22Rv1 (cell line): ENCODE data around the gene DEAF1.

Source experiments
- H3K27ac ChIP-seq: fragments of 450-650 bp; 2 replicates; pipeline ENCODE4 v1.5.1; 2017
- ZFX ChIP-seq: fragments of 450-650 bp; IDR thresholded peaks from 2 replicates; pipeline ENCODE4 v1.6.1; 2017; ENCODE audit warnings: antibody characterized with exemption, borderline replicate concordance
- TF ChIP-seq, protein P1 (sequence below): fragments of 450-650 bp; IDR thresholded peaks from 2 replicates; pipeline ENCODE4 v1.5.1; 2017; ENCODE audit warnings: mild to moderate bottlenecking

The DEAF1 gene

DNA sequence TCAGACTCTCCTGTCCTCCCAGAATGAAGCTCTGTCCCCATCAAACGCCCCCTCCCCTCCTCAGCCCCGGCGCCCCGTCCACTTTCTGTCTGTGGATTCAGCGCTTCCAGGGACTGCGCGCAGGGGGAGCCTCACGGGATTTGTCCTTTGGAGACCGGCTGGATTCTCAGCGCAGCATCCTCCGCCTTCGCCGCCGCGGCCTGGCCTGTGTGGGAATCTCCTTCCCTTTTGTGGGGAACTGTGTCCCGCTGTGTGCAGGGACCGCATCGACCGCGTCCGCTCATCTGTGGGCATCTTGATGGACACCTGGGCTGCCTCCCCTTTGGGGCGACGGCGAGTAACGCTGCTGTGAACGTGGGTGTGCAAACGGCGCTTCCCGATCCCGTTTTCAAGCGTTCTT is 67.0 kb downstream of the DEAF1 start:
- no peak overlapping the region for H3K27ac ChIP-seq
- TF ChIP-seq, protein P1, sequence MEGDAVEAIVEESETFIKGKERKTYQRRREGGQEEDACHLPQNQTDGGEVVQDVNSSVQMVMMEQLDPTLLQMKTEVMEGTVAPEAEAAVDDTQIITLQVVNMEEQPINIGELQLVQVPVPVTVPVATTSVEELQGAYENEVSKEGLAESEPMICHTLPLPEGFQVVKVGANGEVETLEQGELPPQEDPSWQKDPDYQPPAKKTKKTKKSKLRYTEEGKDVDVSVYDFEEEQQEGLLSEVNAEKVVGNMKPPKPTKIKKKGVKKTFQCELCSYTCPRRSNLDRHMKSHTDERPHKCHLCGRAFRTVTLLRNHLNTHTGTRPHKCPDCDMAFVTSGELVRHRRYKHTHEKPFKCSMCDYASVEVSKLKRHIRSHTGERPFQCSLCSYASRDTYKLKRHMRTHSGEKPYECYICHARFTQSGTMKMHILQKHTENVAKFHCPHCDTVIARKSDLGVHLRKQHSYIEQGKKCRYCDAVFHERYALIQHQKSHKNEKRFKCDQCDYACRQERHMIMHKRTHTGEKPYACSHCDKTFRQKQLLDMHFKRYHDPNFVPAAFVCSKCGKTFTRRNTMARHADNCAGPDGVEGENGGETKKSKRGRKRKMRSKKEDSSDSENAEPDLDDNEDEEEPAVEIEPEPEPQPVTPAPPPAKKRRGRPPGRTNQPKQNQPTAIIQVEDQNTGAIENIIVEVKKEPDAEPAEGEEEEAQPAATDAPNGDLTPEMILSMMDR, result no peak
- TF ChIP-seq ZFX, result no peak

DNA sequence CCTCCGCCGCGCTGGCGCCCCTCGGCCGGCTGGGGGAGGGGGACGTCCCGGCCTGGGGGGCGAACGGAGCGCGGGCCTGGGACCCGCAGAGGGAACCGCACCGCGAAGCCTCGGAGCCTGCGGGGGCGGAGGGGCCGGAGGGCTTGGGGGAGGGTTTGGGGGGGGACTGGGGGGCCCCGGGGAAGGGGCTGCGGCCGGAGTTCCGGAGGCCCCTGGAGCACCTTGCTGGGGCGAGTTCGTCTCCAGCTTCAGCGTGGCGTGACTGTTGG is 67.8 kb downstream of the DEAF1 start:
- TF ChIP-seq, protein P1, result no peak
- H3K27ac ChIP-seq, result no peak overlapping the region

DNA sequence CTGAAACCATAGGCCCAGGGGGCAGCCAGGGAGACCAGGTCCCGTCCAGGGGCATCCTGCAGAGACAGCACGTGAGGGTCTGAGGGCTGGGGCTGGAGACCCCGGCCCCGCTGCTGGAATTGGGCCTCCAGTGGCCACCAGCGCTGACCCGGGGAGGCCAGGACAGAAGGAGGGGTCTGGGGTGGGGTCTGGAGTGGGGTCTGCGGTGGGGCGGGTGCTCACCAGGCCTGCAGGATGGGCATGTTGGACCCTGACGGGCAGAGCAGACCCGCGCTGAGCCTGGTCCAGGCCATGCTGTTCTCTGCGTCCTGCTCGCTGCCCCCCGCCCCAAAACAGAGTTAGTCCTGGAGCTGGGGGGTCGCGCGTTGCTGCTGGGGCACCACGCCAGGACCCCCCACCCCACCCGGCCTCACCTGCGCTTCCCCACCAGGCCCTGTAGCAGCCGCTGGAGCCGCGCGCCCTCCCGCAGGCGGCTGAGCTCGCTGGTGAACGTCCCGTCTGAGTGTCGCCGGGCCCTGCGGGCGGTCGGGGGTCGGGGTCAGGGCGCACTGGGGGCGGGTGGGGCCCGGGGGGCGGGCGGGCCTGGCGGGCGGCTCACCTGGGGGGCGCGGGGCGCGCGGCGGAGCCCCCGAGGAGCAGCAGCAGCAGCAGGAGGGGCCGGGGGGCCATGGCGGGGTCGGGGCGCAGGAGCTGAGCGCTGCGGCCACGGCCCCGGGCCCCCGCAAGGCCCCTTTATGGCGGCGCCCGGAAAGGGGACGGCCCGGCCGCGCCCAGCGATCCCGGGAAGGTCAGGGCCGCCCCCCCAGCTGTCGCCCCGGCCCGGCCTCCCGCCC is 68.3 kb downstream of the DEAF1 start, which contains the start of gene SCT:
TSS of gene SCT (minus strand) at position 707 of the 833 bp plus-strand sequence. CDS start at position 669, 38 bp downstream.
- H3K27ac ChIP-seq, result no peak within 1 kb of the TSS
- TF ChIP-seq, protein P1, result no peak
- no peak for TF ChIP-seq ZFX

DNA sequence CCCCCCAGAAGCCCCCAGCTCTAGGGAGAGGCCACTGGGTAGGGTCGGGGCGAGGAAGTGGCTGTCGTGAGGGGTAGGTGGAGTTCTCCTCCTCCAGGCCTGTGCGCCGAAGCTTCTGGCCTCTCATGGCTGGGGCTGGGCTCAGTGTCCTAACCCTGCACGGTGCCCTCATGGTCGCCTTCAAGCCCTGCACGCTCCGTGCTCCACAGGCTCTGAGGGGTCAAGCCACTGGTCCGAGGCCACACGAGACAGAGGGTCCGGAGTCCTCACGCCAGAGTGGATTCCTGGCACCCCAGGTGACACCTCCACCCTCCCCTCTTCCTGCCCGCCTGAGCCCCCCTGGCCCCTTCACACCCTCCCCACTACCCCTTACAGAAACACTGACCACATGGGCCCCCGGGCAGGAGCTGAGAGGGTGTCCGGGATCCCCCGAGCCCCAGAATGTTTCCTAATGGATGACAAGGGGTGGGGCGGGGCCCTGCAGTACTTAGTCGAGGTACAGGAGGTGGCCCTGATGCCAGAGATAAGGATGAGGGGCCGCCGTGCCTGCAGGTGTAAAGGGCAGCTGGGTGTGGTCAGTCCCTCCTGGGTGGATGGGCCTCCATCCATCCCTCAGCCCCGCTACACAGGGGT is 69.3 kb downstream of the DEAF1 start:
- H3K27ac ChIP-seq, result no peak overlapping the region
- TF ChIP-seq, protein P1, result no peak
- no peak for TF ChIP-seq ZFX

DNA sequence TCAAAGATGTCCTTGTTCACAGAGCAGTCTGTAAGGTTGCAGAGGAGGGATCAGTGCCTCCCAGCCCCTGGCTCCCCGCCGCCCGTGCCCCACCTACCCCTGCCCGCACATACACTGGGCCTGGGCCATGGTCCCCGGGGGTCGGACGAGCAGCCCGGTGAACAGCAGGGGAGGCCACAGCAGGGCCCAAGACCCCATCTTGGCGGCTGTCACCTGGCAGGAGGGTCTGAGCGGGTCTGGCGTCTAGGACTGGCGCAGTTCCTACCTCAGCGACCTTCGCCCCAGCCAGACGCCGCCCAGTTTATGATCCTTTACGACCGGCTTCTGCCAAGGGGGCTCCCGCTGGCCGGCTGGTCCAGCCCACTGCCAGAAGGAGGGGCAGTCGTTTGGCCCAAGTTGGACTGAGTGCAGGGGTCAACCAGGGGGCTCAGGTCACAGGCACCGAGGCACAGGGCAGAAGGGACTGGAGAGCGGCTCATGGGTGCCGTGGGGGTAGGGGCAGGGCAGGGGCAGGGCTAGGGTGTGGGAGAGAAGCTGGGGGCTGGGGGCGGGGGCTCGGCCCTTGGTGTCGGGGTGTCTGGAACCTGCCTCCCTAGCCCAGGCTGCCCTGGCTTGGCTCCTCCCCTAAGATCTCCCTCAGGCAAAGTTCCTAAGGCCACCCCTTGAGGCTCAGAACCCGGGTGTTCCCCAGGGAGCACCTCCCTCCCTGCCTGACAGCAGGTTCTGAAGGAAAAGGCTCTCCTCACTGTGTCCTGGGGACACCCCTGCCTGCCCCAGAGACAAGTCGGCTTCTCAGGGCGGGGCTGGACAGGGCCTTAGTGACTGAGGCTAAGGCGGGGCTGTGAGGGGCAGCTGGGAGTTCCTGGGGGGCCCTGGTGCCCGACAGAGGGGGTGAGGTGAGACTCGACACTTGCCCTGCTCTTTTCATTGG is 70.1 kb downstream of the DEAF1 start, which contains the start of gene CDHR5:
TSS of gene CDHR5 (minus strand) at position 251 of the 931 bp plus-strand sequence. CDS start at position 198, 53 bp downstream.
- TF ChIP-seq, protein P1, result no peak
- no peak for TF ChIP-seq ZFX
- no peak within 1 kb of the TSS for H3K27ac ChIP-seq

DNA sequence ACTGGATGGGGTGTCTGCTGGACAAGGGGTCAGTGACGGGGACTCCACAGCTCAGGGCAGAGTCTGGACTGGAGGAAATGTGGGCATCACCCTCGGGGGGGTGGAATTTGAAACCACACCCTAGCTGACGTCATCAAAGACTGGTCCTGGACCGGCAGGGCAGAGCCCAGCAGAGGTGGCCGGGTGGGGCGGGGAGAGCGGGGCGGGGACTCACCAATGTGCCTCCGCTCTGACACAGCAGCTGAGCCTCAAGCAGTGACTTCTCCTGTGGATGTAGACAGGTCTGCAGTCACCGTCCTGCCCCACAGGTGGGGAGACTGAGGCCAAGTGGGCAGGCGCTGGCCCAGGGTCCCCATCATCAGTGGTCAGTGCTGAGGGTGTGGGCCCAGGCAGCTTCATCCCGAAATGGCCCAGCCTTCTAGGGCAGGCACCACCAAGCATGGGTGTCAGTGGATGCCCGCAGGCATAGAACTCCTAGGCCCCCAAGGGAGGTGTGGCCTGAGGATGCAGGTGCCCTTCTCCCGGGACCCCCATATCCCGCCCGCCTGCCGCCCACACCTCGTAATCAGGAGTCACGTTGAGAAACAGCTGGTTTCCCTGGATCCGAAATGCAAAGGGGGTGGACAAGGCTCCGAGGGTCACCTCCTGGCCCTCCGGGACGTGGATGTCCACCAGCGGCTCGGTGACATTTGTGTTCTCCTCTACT is 70.9 kb downstream of the DEAF1 start:
- TF ChIP-seq, protein P1, result no peak
- TF ChIP-seq ZFX, result no peak
- no peak overlapping the region for H3K27ac ChIP-seq
